Activated T-cell treated with anti-CD3 and anti-CD28 coated beads for 4 hours (primary cell): ENCODE results near the gene HACD2.
"Not testable (repeated sequence)": the region's sequence is repeated elsewhere in the genome, so short reads cannot be mapped to it uniquely, and the experiment has no call there.

Experiments used
- DNase-seq: peaks from one replicate; pipeline ENCODE4 v3.0.0-alpha.2; 2020

Gene HACD2

DNA sequence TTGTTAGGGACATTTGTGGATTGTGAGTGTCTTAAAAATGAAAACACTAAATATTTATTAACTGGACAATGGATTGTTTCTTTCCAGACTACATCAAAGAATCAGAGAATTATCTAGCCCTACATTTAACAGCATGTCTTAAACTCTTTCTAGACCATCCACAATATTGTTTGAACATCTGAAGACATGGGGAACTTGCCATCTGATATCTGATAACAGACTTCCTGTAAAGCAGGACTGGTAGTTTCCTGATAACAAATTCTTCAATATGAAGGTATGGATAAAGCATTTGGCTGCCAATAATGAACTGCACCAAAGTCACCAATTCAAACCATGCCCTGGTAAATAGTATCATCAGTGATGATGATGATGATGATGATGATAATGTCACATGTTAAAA, 26.2 kb upstream of the HACD2 start:
- DNase-seq, result no peak

DNA sequence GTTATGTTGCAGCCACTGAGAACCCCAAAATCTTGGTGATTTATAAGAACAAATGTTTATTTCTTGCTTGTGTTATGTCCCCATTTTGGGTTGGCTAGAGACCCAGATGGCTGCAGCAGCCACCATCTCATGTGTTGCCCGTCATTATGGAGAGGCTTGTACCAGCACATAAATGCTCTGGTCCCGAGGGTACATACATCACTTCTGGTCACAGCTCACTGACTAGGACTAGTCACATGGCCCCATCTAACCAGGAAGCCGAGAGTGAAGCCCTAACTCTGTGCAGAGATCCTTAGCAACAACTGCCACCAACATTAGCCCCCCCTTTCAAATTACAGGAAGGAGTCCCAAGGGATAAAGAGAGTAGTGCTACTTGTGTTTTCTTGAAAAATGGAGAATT, 25.5 kb upstream of the HACD2 start:
- no peak for DNase-seq

DNA sequence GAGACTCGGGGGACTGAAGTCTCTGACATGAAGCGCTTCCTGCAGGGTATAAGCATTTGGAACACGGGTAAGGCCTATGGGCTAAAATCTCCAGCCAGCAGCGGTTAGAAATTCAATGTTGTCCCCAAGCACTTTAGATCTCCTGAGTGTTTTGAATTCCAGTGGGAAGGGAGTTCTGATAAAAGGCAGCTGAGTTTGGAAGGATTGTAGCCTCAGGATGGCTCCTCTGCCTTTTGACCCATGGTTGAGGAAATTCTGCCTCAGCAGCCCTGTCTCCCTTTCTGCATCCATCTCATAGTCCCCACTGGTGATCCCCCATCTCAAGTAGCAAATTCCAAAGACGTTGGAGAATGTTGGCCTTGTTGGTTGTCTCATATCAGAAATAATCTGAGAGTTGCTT, 24.2 kb upstream of the HACD2 start:
- no peak for DNase-seq

DNA sequence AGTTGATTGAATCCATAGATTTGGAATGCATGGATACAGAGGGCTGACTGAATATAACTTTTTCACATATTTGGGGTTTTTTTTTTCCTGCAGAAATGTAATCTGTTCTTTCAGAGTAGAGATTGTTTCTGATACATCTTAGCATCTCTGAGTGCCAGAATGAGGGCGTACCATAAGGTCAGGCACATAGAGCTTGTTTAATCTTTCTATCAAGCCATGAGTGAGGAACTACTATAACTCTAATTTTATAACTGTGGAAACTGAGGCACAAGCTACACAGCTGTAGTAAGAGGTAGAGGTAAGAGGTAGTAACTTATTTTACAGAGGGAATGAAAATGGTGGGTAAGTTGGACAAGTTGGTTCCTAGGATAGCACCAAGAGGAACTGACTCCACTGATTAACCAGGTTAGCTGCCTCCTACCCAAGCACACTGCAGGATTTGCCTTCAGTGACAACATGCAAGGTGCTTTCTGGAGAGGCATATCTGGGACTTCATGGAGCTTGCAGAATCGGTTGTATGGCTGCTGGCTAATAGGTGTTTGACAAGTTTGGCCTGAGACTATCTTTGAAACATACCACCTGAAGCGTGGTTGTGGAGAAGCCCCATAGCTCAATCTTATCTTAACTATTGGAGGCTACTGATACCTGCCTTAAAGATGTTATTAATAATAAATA, 23.5 kb upstream of the HACD2 start:
- DNase-seq, result no peak

DNA sequence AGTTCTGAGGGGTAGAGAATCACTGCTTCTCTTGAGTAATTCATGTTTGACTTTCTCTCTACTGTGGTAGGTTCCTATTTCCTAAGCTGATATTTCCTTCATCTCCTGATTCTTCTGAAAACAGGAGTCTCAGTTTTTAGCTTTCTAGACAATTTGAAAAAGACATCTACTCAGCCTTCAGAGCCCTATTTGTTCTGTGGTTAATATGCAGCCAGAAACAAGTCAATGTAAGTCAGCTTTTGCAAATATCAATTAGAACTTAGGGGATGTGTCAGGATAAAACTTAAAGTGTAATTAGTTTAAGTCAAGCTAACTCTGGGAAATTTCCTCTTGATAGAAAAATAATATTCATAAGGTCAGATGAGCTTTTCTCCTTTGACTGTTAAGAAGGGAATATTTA, 21.7 kb upstream of the HACD2 start:
- no peak for DNase-seq

DNA sequence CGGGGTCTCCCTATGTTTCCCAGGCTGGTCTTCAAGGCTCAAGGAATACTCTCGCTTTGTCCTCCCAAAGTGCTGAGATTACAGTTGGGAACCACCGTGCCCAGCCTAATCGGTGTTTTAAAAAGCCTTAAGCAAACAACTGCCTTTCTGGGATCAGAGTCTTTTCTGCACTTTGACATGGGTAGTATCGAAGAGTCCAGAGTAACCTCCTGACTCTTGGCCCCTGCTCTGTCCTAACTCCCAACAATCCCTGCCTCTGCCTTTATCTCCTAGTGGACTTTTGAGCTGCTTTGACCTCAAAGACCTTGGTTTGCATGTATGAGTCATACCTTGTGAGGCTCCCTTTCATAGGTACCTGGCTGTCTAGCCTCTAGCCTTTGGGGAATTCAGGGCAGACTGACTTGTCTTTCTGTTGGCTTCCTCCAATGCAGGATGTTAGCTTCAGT, 21.0 kb upstream of the HACD2 start:
- no peak for DNase-seq

DNA sequence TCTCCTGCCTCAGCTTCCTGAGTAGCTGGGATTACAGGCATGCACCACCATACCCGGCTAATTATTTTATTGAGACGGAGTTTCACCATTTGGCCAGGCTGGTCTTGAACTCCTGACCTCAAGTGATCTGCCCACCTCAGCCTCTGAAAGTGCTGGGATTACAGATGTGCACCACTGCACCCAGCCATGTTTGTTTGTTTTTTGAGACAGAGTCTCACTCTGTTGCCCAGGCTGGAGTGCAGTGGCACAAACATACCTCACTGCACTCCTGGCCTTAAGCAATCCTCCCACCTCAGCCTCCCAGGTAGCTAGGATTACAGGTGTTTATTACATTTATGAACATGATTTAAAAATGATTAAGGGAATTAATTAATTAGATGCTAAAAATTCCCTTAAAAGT, 18.3 kb upstream of the HACD2 start:
- DNase-seq, result not testable (repeated sequence)

DNA sequence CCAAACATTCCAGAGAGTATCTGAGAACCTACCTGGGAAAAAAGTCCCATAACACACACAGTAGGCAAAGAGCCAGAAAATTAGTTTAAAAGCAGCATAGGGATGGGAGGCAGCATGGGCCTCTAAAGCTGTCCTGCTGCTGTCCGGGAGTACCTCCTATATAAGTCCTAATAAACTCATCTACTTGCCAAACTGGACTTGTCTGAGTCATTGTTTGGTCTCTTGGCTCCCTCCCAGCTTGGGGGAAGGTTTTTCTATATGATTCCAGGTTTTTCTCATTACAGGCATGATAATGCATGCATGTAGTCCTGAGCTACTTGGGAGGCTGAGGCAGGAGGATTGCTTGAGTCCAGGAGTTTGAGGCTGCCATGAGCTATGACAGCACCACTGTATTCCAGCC, 17.5 kb upstream of the HACD2 start:
- no peak for DNase-seq

DNA sequence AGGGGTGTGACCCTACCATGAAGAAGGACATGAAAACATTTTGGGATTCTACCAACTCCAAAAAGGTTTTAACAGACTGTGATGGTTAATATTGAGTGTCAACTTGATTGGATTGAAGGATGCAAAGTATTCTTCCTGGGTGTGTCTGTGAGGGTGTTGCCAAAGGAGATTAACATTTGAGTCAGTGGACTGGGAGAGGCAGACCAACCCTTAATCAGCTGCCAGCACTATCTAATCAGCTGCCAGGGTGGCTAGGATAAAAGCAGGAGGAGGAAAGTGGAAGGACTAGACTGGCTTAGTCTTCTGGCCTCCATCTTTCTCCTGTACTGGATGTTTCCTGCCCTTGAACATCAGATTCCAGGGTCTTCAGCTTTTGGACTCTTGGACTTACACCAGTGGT, 16.0 kb upstream of the HACD2 start:
- DNase-seq, result not testable (repeated sequence)

DNA sequence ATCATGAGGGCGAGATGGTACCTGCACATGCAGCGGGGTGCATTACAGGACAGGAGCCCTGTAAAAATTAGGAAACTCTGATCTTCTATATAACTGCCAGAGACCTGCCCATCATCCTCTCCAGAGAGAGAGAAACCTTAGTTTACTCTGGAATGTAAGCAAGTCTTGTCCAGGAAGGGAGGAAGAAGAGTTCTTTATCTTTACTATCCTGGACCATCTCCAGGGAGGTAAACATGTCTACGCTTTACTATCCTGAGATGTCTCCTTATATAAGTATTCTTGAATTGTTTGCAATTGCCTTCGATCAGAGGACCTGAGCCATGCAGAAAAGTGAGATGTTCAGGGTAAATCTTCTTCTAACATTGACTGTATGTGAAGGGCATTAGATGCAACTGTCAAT, 12.7 kb upstream of the HACD2 start:
- no peak for DNase-seq

DNA sequence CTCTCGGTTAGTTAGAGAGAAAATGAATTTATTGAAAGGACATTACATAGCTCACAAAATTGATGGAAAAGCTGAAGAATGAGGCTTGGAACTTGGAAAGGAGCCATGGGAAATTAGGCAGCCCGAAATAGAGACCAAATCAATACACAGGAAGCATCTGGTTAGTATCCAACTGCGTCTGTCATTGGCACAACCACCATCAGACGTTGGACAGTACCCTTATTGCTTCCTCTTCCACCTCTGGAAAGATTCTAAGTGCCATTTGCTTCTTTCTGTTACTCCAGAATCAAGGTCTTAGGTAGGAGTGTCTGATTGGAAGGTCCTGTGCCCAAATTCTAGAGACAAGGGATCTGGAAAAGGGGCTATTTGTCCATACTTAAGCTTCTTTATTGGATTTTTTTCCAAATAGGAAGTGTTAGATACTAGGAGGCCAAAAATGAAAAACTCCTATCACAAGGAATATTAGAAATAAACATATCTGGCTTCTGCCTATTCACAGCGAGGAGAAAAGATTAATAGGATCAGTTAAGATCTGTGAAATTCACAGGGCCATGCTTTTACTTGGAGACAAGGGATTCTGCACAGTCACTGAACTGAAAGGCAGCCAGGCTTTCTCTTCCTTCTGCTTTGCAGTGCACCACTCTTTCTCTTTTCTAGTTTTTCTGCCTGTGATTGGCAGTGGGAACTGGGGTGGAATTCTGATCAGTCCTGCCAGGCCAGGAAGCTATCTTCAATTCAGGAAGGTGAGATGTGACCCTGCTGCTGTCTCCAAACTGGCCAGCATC, 10.7 kb upstream of the HACD2 start:
- DNase-seq, result no peak

DNA sequence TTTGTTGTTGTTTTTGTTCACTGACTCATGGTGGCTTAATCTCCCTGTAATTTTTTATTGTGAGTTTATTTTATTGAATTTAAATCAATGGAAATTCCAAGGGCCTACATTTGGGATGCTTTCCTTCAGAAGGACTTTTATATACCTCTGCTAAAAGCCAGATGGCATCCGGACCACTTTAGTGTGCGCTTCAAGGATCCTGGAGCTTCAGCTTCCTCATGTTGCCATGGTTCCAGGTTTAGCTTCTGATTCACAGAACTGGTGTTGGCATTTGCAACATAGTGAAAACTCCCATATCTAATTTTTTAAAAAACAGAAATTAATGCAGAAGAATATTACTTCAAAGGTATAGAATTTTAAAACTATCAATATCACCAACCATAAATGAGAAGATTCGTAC, 8.5 kb upstream of the HACD2 start:
- DNase-seq, result no peak

DNA sequence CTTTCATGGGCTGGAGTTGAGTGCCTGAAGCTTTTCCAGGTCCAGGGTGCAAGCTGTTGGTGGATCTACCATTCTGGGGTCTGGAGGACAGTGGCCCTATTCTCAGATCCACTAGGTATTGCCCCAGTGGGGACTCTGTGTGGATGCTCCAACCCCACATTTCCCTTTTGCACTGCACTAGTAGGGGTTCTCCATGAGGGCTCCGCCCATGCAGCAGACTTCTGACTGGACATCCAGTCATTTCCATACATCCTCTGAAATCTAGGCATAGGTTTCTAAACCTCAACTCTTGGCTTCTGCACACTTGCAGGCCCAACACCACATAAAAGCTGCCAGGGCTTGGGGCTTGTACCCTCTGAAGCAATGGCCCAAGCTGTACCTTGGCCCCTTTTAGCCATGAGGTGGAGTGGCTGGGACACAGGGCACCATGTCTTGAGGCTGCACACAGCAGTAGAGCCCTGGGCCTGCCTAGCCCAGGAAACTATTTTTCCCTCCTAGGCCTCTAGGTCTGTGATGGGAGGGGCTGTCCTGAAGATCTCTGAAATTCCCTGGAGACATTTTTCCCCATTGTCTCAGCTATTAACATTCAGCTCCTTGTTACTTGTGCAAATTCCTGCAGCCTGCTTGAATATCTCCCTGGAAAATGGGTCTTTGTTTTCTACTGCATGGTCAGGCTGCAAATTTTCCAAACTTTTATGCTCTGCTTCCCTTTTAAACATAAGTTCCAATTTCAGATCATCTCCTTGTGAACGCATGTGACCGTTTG, 6.0 kb upstream of the HACD2 start:
- DNase-seq, result no peak

DNA sequence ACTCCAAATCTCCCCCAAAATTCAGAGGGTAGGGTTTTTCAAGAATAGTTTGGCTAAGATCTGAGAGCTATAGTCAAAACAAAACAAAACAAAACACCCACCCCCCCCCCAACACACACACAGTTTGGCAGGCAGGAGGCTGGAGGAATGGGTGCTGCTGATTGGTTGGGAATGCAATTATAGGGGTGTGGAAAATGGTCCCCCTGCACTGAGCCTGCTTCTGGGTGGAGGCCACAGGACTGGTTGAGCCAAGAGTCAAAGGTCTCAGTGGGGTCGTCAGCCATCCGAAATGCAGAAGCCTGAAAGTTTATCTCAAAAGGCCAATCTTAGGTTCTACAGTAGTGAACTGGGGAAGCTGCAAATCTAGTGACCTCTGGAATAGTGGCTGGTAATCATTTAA, 2.5 kb upstream of the HACD2 start:
- DNase-seq, result no peak

DNA sequence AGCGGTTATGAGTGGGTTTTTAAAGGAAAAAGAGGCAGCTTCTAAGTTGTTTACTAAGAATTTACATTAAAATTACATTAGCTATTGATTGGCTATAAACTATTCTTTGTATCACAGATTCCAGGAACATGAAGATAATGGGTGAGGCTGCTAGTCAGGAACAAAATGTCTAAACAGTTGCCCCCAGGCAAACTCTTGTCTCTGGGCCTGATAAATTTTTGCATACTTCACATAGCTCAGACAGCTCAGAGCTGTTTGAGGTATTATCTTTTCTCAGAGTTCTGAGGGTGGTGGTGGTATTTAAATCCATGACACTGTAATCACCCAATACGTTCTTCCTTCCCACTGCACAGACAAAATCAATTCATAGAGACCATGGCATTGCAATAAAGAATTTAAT, 2.1 kb upstream of the HACD2 start:
- no peak for DNase-seq

DNA sequence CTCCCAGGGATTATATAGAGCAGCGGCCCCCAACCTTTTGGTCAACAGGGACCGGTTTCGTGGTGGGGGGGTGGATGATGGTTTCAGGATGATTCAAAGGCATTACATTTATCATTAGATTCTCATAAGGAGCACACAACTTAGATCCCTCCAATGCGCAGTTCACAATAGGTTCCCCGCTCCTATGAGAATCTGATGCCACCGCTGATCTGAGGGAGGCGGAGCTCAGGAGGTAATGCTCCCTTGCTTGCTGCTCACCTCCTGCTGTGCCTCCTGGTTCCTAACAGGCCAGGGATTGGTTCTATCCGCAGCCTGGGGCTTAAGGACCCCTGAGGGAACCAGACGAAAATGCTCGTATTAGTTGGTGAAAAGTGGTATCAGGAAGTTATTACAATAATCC, 1.3 kb upstream of the HACD2 start:
- peak; percentile 12 for DNase-seq

DNA sequence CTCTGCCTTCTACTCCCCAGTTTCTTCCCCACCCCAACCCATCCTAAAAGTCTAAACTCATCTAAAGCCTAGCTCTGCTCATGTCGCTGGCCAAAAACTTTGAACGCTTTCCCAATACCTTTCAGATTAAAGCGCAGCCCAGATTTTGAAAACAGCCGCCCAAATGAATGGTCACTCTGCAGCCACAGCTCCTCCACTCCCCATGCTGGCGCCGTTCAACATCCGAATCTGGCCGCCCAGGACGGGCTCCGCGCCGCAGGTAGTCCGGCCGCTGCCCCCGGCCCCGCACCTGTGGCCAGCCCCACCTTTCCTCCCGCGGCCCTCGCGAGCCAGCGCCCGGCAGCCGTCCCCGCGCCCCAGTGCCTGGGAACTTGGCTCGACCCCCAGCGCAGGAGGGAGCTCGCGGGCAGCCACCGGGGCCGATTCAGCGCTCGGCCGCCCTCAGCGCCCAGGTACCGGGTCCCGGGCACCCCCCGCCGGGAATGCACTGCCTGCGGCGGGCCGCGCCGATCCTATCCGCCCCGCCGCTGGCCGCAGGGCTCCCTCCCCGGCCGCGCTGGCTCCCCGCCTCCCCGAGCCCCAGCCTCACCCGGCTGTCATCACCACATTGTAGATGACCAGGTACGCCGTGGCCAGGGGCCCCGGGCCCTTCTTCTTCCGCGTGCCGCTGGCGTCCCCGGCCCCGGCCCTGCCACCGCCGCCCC, 417 bp downstream of the HACD2 start:
- no peak for DNase-seq

DNA sequence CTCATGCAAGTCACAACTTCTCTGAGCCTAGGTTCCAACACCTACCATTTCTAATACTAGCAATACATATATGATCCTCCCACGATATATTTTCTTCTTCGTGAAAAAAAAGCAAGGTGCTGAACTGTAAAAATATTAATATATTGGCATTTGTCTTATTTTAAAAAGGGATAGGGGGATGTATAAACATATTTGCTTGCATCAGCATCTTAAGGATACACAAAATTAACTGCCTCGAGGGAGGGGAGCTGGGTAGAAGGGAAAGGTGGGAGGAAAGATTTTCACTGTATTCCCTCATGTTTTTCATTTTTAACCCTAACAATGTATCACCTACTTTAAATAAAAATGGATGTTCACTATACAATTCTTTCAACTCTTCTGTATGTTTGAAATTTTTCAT, 1.3 kb downstream of the HACD2 start:
- DNase-seq, result no peak

DNA sequence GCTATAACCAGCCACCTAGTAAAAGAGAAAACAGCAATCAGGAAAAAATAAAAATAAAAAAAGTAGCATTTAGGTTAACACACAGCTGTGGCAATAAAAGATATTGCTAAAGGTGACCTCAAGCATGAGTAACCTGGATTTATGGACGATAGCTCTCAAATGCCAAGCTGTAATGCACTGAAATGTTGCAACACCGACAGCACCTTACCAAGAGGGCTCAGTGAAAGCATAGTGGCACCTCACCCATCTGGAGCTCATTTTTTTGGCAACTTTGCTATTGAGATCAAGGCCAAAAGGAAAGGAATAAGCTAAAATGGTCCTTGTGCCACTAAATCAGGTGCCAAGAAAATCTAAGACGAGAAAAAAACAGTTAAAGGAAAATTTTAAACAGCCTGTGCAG, 2.5 kb downstream of the HACD2 start:
- no peak for DNase-seq

DNA sequence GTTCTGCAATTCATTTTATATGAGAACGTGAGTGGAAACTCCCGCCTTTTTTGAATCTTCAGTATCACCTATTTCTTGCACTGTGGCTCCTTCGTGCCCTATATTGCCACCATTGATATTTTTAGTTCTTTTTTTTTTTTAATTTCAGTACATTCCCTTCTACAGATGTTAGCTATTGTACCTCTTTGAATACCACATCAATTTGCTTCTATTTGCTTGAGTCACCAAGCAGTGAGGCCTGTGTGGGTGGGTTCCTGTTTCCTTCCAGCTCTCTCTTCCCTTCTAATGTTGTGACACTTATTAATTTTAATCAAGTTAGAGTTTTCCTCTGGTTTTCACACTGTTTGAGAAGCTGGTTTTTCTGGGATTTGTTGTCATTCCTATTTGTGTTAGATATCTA, 8.7 kb downstream of the HACD2 start:
- DNase-seq, result no peak

DNA sequence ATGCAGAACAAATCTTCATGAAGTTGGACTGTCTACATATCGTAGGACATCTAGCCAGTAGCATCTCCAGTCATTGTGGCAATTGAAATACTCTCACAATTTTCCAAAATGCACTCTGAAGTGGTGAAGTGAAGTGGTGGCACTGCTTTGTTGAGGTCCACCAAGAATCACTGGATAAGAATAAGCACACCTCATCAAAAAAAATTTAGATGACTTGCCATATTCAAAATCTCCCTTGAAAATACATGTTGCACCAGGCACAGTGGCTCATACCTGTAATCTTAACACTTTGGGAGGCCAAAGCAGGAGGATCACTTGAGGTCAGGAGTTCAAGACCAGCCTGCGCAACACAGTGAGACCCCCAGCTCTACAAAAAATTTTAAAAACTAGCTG, 12.9 kb downstream of the HACD2 start:
- no peak for DNase-seq

DNA sequence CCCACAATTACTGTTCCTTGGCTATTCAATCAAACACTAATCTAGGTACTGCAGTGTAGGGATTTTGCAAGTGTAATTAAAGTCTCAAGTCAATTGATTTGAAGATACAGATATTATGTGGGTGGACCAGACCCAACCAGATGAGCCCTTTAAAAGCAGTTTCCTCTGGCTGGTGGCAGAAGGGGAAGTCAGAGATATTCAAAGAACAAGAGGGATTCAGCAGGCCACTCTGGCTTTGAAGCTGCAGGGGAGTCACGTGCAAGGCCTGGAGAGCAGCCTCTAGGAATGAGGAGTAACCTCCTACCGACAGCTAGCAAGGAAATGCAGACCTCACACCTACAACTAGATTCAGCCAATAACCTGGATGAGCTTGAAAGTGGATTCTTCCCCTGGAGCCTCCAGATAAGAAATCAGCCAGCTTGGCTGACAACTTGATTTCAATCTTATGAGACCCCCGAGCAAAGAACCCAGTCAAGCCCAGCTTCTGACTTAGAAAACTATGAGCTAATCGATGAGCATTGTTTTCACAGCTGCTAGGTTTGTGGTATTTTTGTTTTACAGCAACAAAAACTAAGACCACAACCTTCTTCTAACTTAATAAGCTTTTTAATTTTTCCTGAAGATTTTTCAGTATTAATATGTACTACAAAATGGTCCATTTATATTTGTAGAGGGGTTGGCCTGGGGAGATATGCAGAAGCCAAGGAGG, 13.4 kb downstream of the HACD2 start:
- DNase-seq, result no peak

DNA sequence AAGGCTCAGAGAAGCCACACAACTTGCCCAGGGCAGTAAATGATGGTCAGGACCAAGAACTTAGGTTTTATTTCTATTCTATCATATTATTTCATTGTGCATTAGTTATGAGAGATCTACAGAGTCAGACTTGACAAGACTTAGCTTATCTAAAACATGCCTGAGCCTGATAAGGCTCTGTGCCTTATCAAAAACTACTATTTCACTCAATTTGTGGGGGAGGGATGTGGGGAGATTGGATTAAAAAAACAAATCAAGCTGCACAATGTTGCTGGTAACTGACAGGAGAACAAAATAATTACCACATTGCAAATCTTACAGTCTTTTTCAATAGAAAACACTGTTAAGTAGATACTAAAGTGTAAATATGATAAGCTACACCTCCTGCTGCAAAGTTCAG, 16.0 kb downstream of the HACD2 start:
- no peak for DNase-seq
